Glomerular endothelial cell (primary cell): ENCODE results near the gene LYPD3. TPM values are rescaled to one million over a fixed set of nuclear protein-coding genes. Genes with fewer than 3 reads are reported as not detected.
"Not testable (repeated sequence)": the region's sequence is repeated elsewhere in the genome, so short reads cannot be mapped to it uniquely, and the experiment has no call there.

Experiments
- DNase-seq: peaks from one replicate; pipeline ENCODE4 v3.0.0-alpha.2; 2011; ENCODE audit warnings: low read depth, low spot score; ENCODE audit errors: extremely low read depth
- total RNA-seq: library from RNA; depleted of rRNA; stranded (reverse); fragments of >200 nt; gene quantifications from 2 replicates; pipeline ENCODE4 v1.2.3, GENCODE V29; 2015

The LYPD3 gene
- total RNA-seq, 1 donor from 2014 or later, result not detected

DNA sequence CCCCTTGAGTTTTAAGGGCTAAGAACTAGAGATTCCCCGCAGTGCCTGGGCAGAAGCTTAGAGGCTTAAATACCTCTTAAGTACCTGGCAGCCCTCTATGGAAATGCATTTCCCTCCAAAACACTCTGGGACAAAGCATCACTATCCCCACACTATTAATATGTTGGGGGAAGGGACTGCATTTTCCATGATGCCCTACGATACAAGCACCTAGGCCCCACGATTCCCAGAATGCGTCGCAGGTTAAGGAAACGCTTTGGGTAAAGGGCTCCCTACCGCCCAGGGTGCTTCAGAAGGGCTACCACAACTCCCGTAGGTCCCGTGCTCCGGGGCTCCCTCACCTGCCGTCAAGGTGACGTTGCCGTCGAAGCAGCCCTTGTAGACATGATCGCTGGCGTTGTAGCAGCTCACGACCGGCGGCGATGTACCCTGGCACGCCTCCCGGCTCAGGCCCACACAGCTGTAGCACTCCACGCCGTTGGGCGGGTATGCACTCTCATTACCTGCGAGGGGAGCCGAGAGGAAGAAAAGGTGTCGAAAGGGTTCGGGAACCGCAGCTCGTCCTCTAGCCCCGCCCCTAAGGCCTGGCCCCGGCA is 2.5 kb downstream of the LYPD3 start:
- no peak for DNase-seq

DNA sequence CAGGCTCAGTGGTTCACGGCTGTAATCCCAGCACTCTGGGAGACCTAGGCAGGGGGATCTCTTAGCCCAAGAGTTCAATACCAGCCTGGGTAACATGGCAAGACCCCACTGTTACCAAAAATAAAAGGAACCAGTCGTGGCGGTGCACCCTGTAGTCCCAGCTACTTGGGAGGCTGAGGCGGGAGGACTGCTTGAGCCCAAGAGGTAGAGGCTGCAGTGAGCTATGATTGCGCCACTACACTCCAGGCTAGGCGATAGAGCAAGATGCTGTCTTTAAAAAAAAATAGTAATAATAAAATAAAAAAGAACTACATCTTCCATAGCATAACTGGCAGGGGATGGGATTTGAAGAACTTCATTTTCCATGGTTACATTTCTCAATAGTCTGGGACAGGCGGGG is 3.0 kb downstream of the LYPD3 start:
- no peak for DNase-seq

GRCh38 chr19:43461303-43461702 is 4.1 kb downstream of the LYPD3 start:
- DNase-seq, result no peak

- no peak for DNase-seq
These were observed 4.9 kb downstream of the LYPD3 start for GRCh38 chr19:43460362-43461016.

DNA sequence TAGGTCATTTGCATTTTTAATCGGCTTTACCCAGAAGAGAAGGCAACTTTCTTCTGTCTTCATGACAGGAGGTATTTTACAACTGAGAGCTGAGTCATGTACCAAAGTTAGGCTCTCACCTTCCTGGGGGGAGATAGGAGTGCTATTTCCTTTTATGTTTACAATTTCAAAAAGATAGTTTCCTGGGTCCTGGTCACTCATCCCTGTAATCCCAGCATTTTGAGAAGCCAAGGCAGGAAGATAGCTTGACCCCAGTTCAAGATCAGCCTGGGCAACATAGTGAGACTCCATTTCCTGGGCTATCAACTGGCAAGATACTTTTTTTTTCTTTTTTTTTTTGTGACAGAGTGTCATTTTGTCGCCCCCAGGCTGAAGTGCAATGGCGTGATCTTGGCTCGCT is 7.6 kb downstream of the LYPD3 start:
- no peak for DNase-seq

- no peak for DNase-seq
These were observed 9.9 kb downstream of the LYPD3 start for GRCh38 chr19:43455321-43456113.

DNA sequence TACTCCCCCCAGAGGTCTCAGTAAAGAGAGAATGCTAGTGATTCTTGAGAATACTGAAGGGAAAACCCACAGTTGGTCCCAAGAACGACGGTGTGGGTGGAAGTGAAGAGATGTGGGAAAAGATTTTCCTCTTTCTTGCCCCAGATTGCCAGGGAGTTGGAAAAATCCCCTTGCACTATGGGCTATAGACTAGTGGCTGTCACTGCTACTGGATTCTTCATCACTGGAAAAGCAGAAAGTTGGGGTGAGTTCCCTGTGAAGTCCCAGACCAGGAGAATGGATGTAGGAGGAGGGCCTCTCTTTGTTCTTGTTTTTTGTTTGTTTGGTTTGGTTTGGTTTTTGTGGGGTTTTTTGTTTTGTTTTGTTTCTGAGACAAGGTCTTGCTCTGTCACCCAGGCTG is 11.4 kb downstream of the LYPD3 start:
- no peak for DNase-seq

DNA sequence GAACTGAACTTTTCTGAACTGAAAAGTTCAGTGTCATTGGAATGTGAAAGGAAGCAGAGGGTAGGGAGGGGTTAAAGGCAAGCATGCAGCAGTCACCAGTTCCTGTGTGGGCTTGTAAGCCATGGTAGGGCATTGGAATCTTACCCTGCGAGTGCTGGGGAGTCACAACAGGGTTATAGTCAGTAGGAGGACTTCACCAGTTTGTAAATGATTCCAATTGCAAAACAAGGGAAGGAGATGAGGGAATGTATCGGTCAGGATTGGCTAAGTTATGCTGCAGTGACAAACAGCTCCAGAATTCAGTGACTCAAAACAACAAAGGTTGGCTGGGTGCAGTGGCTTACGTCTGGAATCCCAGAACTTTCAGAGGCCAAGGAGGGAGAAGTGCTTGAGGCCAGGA is 12.8 kb downstream of the LYPD3 start:
- no peak for DNase-seq

DNA sequence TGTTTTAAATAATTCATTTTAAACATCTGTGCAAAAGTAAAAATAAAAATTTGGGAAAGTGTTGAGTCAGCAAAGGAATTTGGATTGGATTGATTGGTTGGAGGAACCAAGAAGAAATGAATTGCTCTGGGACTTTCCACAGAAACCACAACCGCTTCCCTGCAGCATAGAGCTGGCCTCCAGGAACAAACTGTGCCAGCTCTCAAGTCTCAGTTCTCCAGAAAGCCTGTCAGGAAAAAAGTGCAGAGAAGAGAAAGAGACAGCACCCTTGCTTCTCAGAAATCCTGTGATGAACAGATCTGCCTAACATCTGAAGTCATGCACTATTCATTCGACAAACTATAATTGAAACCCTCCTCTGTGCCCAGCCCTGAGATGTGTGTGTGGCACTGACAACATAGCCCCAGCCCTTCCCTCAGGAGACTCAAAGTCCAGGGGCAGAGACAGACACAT is 14.8 kb downstream of the LYPD3 start:
- no peak for DNase-seq

GRCh38 chr19:43447655-43448054 is 17.8 kb downstream of the LYPD3 start:
- DNase-seq, result no peak

GRCh38 chr19:43446746-43447489 is 18.5 kb downstream of the LYPD3 start:
- DNase-seq, result no peak

DNA sequence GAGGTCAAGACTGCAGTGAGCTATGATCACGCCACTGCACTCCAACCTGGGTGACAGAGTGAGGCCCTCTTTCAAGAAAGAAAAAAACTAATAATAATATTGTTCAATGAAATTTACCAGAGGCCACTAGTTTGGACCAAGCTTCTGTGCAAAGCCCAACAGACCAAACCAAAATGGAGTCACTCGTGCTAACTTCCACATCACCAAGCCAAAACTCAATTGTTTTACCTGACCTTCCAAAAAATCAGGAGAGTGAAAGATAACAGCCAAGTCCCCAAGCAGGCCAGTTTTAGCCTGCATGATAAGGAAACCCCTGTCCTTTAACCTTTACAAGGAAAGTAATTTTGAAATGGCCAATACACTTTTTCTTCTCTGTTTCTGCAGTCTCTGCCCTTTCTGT is 20.0 kb downstream of the LYPD3 start:
- no peak for DNase-seq

DNA sequence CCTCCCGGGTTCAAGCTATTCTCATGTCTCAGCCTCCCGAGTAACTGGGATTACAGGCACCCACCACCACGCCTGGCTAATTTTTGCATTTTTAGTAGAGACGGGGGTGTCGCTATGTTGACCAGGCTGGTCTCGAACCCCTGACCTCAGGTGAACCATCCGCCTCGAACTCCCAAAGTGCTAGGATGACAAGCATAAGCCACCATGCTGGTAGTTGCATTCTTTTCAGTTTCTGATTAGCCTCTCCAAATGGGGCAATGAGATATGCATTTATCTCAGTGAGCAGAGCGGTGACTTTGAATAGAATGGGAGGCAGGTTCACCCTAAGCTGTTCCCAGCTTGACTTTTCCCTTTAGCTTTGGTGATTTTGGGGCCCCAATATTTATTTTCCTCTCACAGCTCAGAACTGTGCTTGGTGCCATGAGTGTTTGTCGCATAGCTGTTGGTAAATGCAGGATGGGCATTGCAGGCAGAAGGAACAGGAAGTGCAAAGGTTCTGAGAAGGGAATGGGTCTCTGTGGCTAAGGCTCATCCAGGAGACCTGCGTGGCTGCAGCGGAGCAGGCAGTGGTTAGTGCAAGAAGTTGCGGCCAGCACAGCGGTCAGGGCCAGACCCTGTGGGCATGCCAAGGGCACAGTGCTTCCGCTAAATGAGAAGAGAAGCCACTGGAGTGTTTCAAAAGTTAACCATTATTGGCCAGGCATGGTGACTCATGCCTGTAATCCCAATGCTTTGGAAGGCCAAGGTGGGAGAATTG is 20.7 kb downstream of the LYPD3 start:
- no peak for DNase-seq

GRCh38 chr19:43444091-43444490 is 21.3 kb downstream of the LYPD3 start:
- DNase-seq, result not testable (repeated sequence)

- no peak for DNase-seq
These were observed 23.7 kb downstream of the LYPD3 start for GRCh38 chr19:43441716-43442115.

DNA sequence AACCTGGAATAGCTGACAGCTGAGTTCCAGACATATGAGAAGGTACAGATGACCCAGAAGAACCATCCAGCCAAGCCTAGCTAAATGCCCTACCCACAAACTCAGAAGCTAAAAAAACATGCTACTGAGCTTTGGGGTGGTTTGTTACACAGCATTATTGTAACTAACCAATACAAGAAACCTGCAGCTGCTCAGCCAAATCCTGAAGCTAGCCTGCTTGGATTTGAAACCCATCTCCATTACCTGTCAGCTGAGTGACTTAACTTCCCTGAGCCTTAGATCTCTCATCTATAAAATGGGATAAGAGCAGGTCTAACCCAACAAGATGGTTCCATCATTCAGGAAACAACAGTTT is 25.7 kb downstream of the LYPD3 start:
- no peak for DNase-seq

DNA sequence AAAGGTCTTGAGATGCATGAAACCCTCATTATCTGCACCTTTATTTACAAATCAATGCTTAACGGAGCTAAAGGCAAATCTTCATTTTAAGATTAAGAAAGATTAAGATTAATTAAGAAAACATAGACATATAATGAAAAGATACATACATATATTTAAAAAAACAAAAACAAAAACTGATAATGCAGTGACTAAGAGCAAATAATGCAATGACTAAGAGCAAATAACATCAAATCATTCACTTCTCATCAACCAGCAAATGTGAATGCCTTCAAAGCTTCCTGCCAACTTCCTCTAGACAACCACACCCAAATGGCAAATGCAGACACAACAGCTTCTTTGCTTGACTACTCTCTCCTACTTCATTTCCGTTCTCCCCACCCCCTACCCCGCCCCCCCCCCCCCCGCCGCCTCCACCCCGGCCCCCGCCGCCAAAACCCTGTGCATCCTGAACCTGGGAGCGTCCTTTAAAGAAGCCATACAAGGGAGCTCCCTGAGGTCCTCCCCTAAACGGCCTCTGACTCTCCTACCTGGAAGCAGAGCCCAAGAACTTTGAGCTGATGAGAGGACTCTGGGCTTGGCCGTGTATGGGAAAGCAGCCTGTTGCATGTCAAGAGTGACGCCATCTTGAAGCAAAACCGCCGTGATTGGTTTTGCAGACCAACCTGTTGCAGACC is 26.2 kb downstream of the LYPD3 start:
- DNase-seq, result no peak

DNA sequence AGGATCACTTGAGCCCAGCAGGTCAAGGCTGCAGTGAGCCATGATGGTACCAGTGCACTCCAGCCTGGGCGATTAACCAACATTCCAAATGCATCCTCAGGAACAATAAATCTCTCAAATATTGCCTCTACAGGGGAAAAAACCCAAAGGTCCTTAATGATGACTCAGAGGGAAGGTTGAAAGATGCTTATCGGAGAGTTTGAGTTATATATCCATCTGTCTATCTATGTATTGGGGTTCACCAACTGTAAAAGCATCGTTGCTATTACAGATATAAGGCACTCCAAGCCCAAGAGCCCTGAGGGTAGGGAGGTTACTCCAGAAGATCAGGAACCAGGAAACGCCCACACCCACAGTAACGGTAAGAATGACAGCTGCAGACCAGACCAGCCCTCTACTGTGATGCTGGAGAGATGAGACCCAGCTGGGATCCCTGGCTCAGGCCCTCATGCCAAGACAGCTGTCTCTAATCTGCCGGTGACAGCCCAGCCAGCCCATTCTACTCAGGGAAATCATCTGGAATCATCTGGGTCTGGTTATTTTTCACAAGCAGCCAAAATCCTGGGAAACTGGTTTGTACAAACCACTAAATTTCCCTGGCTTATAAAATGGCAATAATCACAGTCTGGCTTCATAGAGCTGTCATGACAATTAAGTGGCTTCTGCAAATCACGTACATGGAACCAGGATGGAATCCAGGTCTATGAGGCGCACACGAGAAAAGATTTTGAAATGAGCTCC is 26.9 kb downstream of the LYPD3 start:
- no peak for DNase-seq

DNA sequence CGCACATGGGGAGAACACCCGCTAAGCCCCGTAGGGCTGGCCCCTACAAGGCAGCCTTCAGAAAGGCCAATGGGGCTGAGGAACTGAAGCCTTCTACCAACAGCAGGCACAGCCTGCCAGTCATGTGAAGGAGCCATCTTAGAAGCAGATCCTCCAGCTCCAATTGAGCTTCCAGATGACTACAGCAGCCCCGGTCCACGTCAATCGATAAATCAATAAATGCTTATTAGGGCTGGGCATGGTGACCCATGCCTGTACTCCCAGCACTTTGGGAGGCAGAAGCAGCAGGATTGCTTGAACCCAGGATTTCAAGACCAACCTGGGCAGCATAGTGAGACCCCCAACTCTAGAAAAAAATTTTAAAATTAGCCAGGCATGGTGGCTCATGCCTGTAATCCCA is 27.7 kb downstream of the LYPD3 start:
- no peak for DNase-seq
